Nephron progenitor cell (in vitro differentiated cells): ENCODE data around the gene IGFBPL1.

Source experiments
- DNase-seq: peaks from one replicate; pipeline ENCODE4 v3.0.0; 2021
- H3K27ac Mint-ChIP-seq: 2 replicates; pipeline ENCODE4 v1.8.0; 2021; ENCODE audit warnings: mild to moderate bottlenecking, moderate library complexity, mixed read lengths
- H3K27me3 Mint-ChIP-seq: 2 replicates; pipeline ENCODE4 v1.8.0; 2021; ENCODE audit warnings: mild to moderate bottlenecking, low read depth, mixed read lengths; ENCODE audit not compliant: poor library complexity
- H3K36me3 Mint-ChIP-seq: 2 replicates; pipeline ENCODE4 v1.8.0; 2021; ENCODE audit warnings: low read depth, mixed read lengths
- H3K4me1 Mint-ChIP-seq: 2 replicates; pipeline ENCODE4 v1.8.0; 2021; ENCODE audit warnings: mixed read lengths
- H3K4me3 Mint-ChIP-seq: 2 replicates; pipeline ENCODE4 v1.8.0; 2021; ENCODE audit warnings: mild to moderate bottlenecking, moderate library complexity, mixed read lengths
- H3K9me3 Mint-ChIP-seq: 2 replicates; pipeline ENCODE4 v1.8.0; 2021; ENCODE audit warnings: mild to moderate bottlenecking, moderate library complexity, mixed read lengths
- CTCF ChIP-seq: fragments of 200-600 bp; sonication (generic); IDR thresholded peaks from 2 replicates; pipeline ENCODE4 v1.5.0; 2021; ENCODE audit warnings: antibody characterized with exemption

IGFBPL1 gene

GRCh38 chr9:38440516-38440915 is 16.3 kb upstream of the IGFBPL1 start:
- TF ChIP-seq CTCF, result no peak
- no peaks in the 10 kb centered on the region for H3K36me3 Mint-ChIP-seq
- no peak overlapping the region for H3K27ac Mint-ChIP-seq
- H3K9me3 Mint-ChIP-seq, result no peaks in the 10 kb centered on the region
- H3K4me3 Mint-ChIP-seq, result no peak overlapping the region
- no peak for DNase-seq
- peaks cover 14% of the 10 kb centered on the region for H3K27me3 Mint-ChIP-seq
- peaks cover 14% of the 10 kb centered on the region for H3K4me1 Mint-ChIP-seq

DNA sequence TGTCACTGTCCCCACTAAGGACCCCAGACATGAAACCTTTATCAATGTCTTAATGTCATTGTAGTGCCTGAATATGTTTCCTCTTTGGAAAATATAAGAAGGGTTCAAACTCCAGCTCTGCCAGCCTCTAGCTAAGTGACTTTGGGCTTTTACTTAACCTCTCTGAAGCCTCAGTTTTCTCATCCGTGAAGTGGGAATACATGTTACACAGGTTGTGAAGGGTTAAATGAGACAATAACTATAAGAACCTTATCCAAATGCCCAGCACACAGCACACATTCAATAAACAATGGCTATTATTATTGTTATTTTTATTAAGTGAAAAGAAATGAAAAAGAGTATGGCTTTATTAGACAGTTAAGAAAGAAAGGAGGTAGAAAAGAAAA is 15.7 kb upstream of the IGFBPL1 start:
- no peak for DNase-seq
- H3K4me1 Mint-ChIP-seq, result peaks cover 14% of the 10 kb centered on the region
- H3K27me3 Mint-ChIP-seq, result peaks cover 17% of the 10 kb centered on the region
- no peak overlapping the region for H3K4me3 Mint-ChIP-seq
- no peaks in the 10 kb centered on the region for H3K9me3 Mint-ChIP-seq
- H3K27ac Mint-ChIP-seq, result no peak overlapping the region
- H3K36me3 Mint-ChIP-seq, result no peaks in the 10 kb centered on the region
- TF ChIP-seq CTCF, result no peak

GRCh38 chr9:38439291-38439915 is 15.1 kb upstream of the IGFBPL1 start:
- Mint-ChIP-seq H3K27me3 (peaks cover 18% of the 10 kb centered on the region), H3K4me3 (no peak overlapping the region), H3K27ac (no peak overlapping the region), H3K4me1 (peaks cover 14% of the 10 kb centered on the region), H3K36me3 (no peaks in the 10 kb centered on the region), H3K9me3 (no peaks in the 10 kb centered on the region)
- no peak for DNase-seq
- TF ChIP-seq CTCF, result no peak

- DNase-seq, result no peak
- Mint-ChIP-seq H3K9me3 (no peaks in the 10 kb centered on the region), H3K27me3 (peaks cover 15% of the 10 kb centered on the region), H3K27ac (no peak overlapping the region), H3K36me3 (no peaks in the 10 kb centered on the region), H3K4me3 (no peak overlapping the region), H3K4me1 (peaks cover 4% of the 10 kb centered on the region)
- no peak for TF ChIP-seq CTCF
Measured at GRCh38 chr9:38437193-38437823, 13.1 kb upstream of the IGFBPL1 start.

GRCh38 chr9:38436708-38437107 is 12.5 kb upstream of the IGFBPL1 start:
- H3K27ac Mint-ChIP-seq, result no peak overlapping the region
- no peaks in the 10 kb centered on the region for H3K9me3 Mint-ChIP-seq

More at GRCh38 chr9:38436708-38437107, 12.5 kb upstream of the IGFBPL1 start:
- peaks cover 7% of the 10 kb centered on the region for H3K4me1 Mint-ChIP-seq
- H3K36me3 Mint-ChIP-seq, result no peaks in the 10 kb centered on the region
- peaks cover 15% of the 10 kb centered on the region for H3K27me3 Mint-ChIP-seq
- no peak for TF ChIP-seq CTCF
- H3K4me3 Mint-ChIP-seq, result no peak overlapping the region
- DNase-seq, result no peak
